Stomach (tissue), 9 donors: ENCODE data around the gene GABRG3. TPM values are rescaled to one million over a fixed set of nuclear protein-coding genes. Genes with fewer than 3 reads are reported as not detected.

ENCODE experiments used
- DNase-seq, 2 donors: peaks; one replicate each; pipeline versions ENCODE4 v3.0.0 to v3.0.0-alpha.2; 2013 to 2019
- H3K27ac ChIP-seq, 5 donors: fragments of 200-600 bp in 4 of 5; sonication (generic) in 4 of 5; one replicate each; pipeline ENCODE4 v1.5.1; 2013 to 2019; ENCODE audit warnings: mild to moderate bottlenecking in 1 of 5, moderate library complexity in 1 of 5
- H3K27me3 ChIP-seq, 3 donors: fragments of 200-600 bp; sonication (generic); one replicate each; pipeline ENCODE4 v1.5.1; 2017 to 2019; ENCODE audit warnings: mixed run types in 1 of 3
- H3K36me3 ChIP-seq, 4 donors: fragments of 200-600 bp; sonication (generic); 1 replicate in 3 of 4; 2 replicates in 1 of 4; pipeline ENCODE4 v1.5.1; 2016 to 2019
- H3K4me1 ChIP-seq, 4 donors: fragments of 200-600 bp; sonication (generic); one replicate each; pipeline ENCODE4 v1.5.1; 2016 to 2019
- H3K4me3 ChIP-seq, 4 donors: fragments of 200-600 bp; sonication (generic) in 3 of 4; one replicate each; pipeline ENCODE4 v1.5.1; 2016 to 2019; ENCODE audit warnings: mild to moderate bottlenecking in 1 of 4
- H3K9me3 ChIP-seq, 4 donors: fragments of 200-600 bp; sonication (generic); one replicate each; pipeline ENCODE4 v1.5.1; 2016 to 2019
- CTCF ChIP-seq, 7 experiments: fragments of 450-650 bp in 4 of 7; fragments of 200-600 bp in 3 of 7; sonication (generic) in 3 of 7; IDR thresholded peaks; one replicate each; pipeline ENCODE4 v1.5.1; 2016 to 2019; ENCODE audit warnings: antibody characterized with exemption in 7 of 7, control low read depth in 2 of 7, mild to moderate bottlenecking in 1 of 7
- EP300 ChIP-seq: sonication (generic); formaldehyde crosslinking; IDR thresholded peaks from one replicate; pipeline ENCODE4 v1.6.1; 2017; ENCODE audit warnings: antibody characterized with exemption
- POLR2A ChIP-seq, 4 donors: fragments of 450-650 bp; IDR thresholded peaks; one replicate each; pipeline ENCODE4 v1.6.1; 2016; ENCODE audit warnings: antibody characterized with exemption in 4 of 4, control low read depth in 2 of 4, mild to moderate bottlenecking in 1 of 4, moderate library complexity in 1 of 4
- POLR2AphosphoS5 ChIP-seq, 3 donors: sonication (generic); formaldehyde crosslinking; IDR thresholded peaks; one replicate each; pipeline ENCODE4 v1.6.1; 2016; ENCODE audit warnings: antibody characterized with exemption in 3 of 3
- WGBS, 5 donors: extraction: QIAGEN DNeasy Blood & Tissue Kit in 3 of 5; methylation state at CpG; one replicate each; pipeline versions ENCODE4 v1.1.5 to v1.1.7; 2013 to 2018; 5-methylcytosine and 5-hydroxymethylcytosine counted together
- intact Hi-C: fragments of 100-400 bp; cut with DNase I; formaldehyde crosslinking; loops from one replicate; pipeline ENCODE4 v1.15.1; 2023; ENCODE audit warnings: low total_unique reads
- polyA plus RNA-seq, 3 donors: library from polyadenylated mRNA; stranded (reverse); fragments of 200-250 nt; gene quantifications; one replicate each; pipeline ENCODE4 v1.2.3, GENCODE V29; 2013
- total RNA-seq, 5 donors: library from RNA; depleted of rRNA; stranded (reverse); fragments of >200 nt; gene quantifications; one replicate each; pipeline versions ENCODE4 v1.1.0 to v1.2.3, GENCODE V29; 2014 to 2016
- donor health status: healthy with polysubstance abuse.
- donor health status: Bipolar disorder and iron deficiency.
- donor health status: healthy.

The GABRG3 gene
- total and polyA plus RNA-seq, 8 donors, result 0.37 to 1.5 TPM; not detected in 6

- TF ChIP-seq POLR2AphosphoS5 (IDR thresholded peaks at IDR 0.05) (no peak), CTCF (IDR thresholded peaks at IDR 0.05) (no peak), EP300 (no peak), POLR2A (IDR thresholded peaks at IDR 0.05) (no peak)
- Histone ChIP-seq H3K27me3 (no peaks in the 10 kb centered on the region), H3K4me3 (no peak overlapping the region), H3K36me3 (no peaks in the 10 kb centered on the region), H3K4me1 (no peaks in the 10 kb centered on the region), H3K9me3 (peaks cover under 1 to 43% (median 24%) of the 10 kb centered on the region in 4 donors), H3K27ac (no peak overlapping the region)
- WGBS, 5 donors, result 70 to 81% (median 71%) methylated on average over 3 of the region's 3 CpGs
- no peak for DNase-seq
- intact Hi-C loops, result no loop called here
Measured at GRCh38 chr15:27514526-27514925, 543.5 kb downstream of the GABRG3 start.

DNA sequence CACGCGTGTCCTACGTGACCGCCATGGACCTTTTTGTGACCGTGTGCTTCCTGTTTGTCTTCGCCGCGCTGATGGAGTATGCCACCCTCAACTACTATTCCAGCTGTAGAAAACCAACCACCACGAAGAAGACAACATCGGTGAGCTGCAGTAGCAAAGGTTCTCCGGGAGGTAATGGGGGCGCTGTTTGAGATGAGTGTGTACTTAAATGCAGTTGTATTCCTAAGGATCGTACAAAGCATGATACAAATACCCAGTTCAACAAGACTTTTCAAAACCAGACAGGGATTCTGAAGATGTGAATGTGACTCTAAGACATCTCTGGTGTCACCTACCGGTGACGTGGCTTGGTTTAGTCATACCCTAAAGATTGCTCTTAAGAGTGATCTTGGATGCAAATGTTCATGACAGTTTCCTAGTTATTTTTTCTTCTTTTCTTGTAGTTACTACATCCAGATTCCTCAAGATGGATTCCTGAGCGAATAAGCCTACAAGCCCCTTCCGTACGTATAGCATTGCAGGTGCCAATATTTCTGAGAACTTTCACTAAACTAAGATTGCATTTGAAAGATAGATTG is 556.6 kb downstream of the GABRG3 start:
- Histone ChIP-seq H3K36me3 (no peaks in the 10 kb centered on the region), H3K27ac (no peak overlapping the region), H3K4me3 (no peak overlapping the region), H3K9me3 (peaks cover 0 to 43% (median 20%) of the 10 kb centered on the region in 4 donors), H3K27me3 (no peaks in the 10 kb centered on the region), H3K4me1 (no peaks in the 10 kb centered on the region)
- 79 to 90% (median 83%) methylated on average over 18 of the region's 18 CpGs for WGBS, 5 donors
- no peak for TF ChIP-seq EP300
- TF ChIP-seq POLR2A (IDR thresholded peaks at IDR 0.05), result no peak
- no peak for TF ChIP-seq POLR2AphosphoS5 (IDR thresholded peaks at IDR 0.05)
- no peak for TF ChIP-seq CTCF (IDR thresholded peaks at IDR 0.05)
- no peak for DNase-seq
- intact Hi-C loops, result no loop called here

GRCh38 chr15:27529399-27529798 is 558.4 kb downstream of the GABRG3 start:
- Histone ChIP-seq H3K4me1 (no peaks in the 10 kb centered on the region), H3K27ac (no peak overlapping the region), H3K4me3 (no peak overlapping the region), H3K36me3 (no peaks in the 10 kb centered on the region), H3K27me3 (no peaks in the 10 kb centered on the region), H3K9me3 (peaks cover 0 to 38% (median 13%) of the 10 kb centered on the region in 4 donors)
- DNase-seq, result no peak
- intact Hi-C loops, result no loop called here
- no peak for TF ChIP-seq POLR2A (IDR thresholded peaks at IDR 0.05)
- no peak for TF ChIP-seq POLR2AphosphoS5 (IDR thresholded peaks at IDR 0.05)
- TF ChIP-seq CTCF (IDR thresholded peaks at IDR 0.05), result no peak
- no peak for TF ChIP-seq EP300
- WGBS, 5 donors, result 77 to 84% (median 82%) methylated on average over 8 of the region's 8 CpGs

DNA sequence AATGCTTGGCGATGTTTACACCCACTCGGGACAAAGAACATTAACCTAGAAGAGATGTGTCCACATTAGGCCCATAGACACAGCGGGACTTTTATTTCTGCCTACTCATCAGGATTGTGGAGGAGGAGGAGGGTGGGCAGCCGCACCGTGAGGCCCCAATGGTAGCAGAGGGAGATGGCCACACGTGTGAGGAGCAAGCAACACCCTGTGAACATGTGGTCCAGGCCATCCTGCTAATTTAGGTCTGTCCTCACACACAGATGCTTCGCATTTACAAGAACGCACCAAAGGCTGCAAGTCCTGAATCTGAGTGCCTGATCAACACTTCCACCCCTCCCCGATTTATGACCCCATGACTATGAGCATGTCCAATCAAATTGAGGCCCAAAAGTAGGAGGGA is 560.0 kb downstream of the GABRG3 start:
- H3K27me3 ChIP-seq, result no peaks in the 10 kb centered on the region
- peaks cover 0 to 28% (median 13%) of the 10 kb centered on the region in 4 donors for H3K9me3 ChIP-seq
- no peak for DNase-seq
- H3K4me3 ChIP-seq, result no peak overlapping the region
- H3K27ac ChIP-seq, result no peak overlapping the region
- WGBS, 5 donors, result 73 to 84% (median 79%) methylated on average over 9 of the region's 9 CpGs
- no peaks in the 10 kb centered on the region for H3K36me3 ChIP-seq
- H3K4me1 ChIP-seq, result no peaks in the 10 kb centered on the region
- intact Hi-C loops, result no loop called here
- TF ChIP-seq EP300 (no peak), CTCF (IDR thresholded peaks at IDR 0.05) (no peak), POLR2A (IDR thresholded peaks at IDR 0.05) (no peak), POLR2AphosphoS5 (IDR thresholded peaks at IDR 0.05) (no peak)
